HepG2 (cell line): ENCODE measurements around the gene ISG20L2. TPM values are rescaled to one million over a fixed set of nuclear protein-coding genes. Genes with fewer than 3 reads are reported as not detected.

ENCODE experiments used
- ARNT2 ChIP-seq: sonication (generic); formaldehyde crosslinking; IDR thresholded peaks from 2 replicates; pipeline ENCODE4 v1.8.0; 2022; ENCODE audit warnings: mild to moderate bottlenecking, low read depth, missing genetic modification reagents, moderate library complexity
- JUND ChIP-seq: sonication (generic); formaldehyde crosslinking; IDR thresholded peaks from 2 replicates; pipeline ENCODE4 v1.8.0; 2022; ENCODE audit warnings: mild to moderate bottlenecking, missing genetic modification reagents
- KDM1A ChIP-seq: IDR thresholded peaks from 2 replicates; pipeline ENCODE4 v1.6.1; 2016; ENCODE audit warnings: missing compliant biosample characterization
- NKX3-1 ChIP-seq: sonication (generic); formaldehyde crosslinking; IDR thresholded peaks from 2 replicates; pipeline ENCODE4 v1.5.0; 2020; ENCODE audit warnings: missing genetic modification reagents
- POLR2A ChIP-seq, 2 experiments: IDR thresholded peaks; 2 replicates each; pipeline ENCODE4 v1.6.1; 2011; ENCODE audit warnings: low read depth in 2 of 2, low read length in 2 of 2, mild to moderate bottlenecking in 1 of 2, moderate library complexity in 1 of 2; ENCODE audit not compliant: insufficient read depth in 1 of 2
- PRPF4 ChIP-seq: fragments of 200-400 bp; formaldehyde crosslinking; IDR thresholded peaks from 2 replicates; pipeline ENCODE4 v1.6.1; 2016; ENCODE audit warnings: low read length, low read depth; ENCODE audit not compliant: poor library complexity, severe bottlenecking
- RFX3 ChIP-seq: IDR thresholded peaks from 2 replicates; pipeline ENCODE4 v1.6.1; 2016; ENCODE audit warnings: missing biosample characterization, missing genetic modification reagents
- SMAD3 ChIP-seq: sonication (generic); formaldehyde crosslinking; IDR thresholded peaks from 2 replicates; pipeline ENCODE4 v1.4.0; 2020; ENCODE audit warnings: missing genetic modification reagents
- SOX13 ChIP-seq, 3 experiments: fragments of 450-650 bp in 1 of 3; sonication (generic) in 1 of 3; formaldehyde crosslinking in 1 of 3; IDR thresholded peaks in 2 of 3; conservative IDR thresholded peaks in 1 of 3; 2 replicates each; pipeline versions ENCODE4 v1.5.0 to v1.6.1; 2016 to 2020; ENCODE audit warnings: antibody characterized with exemption in 1 of 3, mild to moderate bottlenecking in 1 of 3, missing compliant biosample characterization in 1 of 3, missing genetic modification reagents in 1 of 3, moderate library complexity in 1 of 3
- SOX5 ChIP-seq: IDR thresholded peaks from 2 replicates; pipeline ENCODE4 v1.6.1; 2016; ENCODE audit warnings: borderline replicate concordance
- SP5 ChIP-seq: IDR thresholded peaks from 2 replicates; pipeline ENCODE4 v1.6.1; 2016; ENCODE audit warnings: low read depth, borderline replicate concordance
- STAG1 ChIP-seq: sonication (generic); formaldehyde crosslinking; IDR thresholded peaks from 2 replicates; pipeline ENCODE4 v1.4.0; 2020; ENCODE audit warnings: missing genetic modification reagents
- TEAD2 ChIP-seq: sonication (generic); formaldehyde crosslinking; IDR thresholded peaks from 2 replicates; pipeline ENCODE4 v1.9.0; 2021; ENCODE audit warnings: missing genetic modification reagents
- ZBTB8A ChIP-seq: sonication (generic); formaldehyde crosslinking; IDR thresholded peaks from 2 replicates; pipeline ENCODE4 v1.4.0; 2020; ENCODE audit warnings: mild to moderate bottlenecking, low read depth, missing genetic modification reagents, borderline replicate concordance
- ZNF224 ChIP-seq: sonication (generic); formaldehyde crosslinking; IDR thresholded peaks from 2 replicates; pipeline ENCODE4 v1.5.0; 2020; ENCODE audit warnings: mild to moderate bottlenecking, missing genetic modification reagents
- ZNF460 ChIP-seq: sonication (generic); formaldehyde crosslinking; IDR thresholded peaks from 2 replicates; pipeline ENCODE4 v1.5.1; 2020; ENCODE audit warnings: missing genetic modification reagents, mild to moderate bottlenecking, borderline replicate concordance
- ZNF570 ChIP-seq: sonication (generic); formaldehyde crosslinking; IDR thresholded peaks from 2 replicates; pipeline ENCODE4 v1.4.0; 2020; ENCODE audit warnings: mild to moderate bottlenecking, missing genetic modification reagents, borderline replicate concordance
- ZXDC ChIP-seq: sonication (generic); formaldehyde crosslinking; IDR thresholded peaks from 2 replicates; pipeline ENCODE4 v1.5.0; 2020; ENCODE audit warnings: mild to moderate bottlenecking, missing genetic modification reagents
- polyA plus RNA-seq, 8 experiments: library from polyadenylated mRNA; depleted of rRNA in 3 of 8; stranded (reverse) in 7 of 8; unstranded in 1 of 8; fragments of >200 nt; fragmentation: Illumina TruSeq in 4 of 8; extraction: Trizol in 4 of 8; gene quantifications; 2 replicates each; pipeline versions ENCODE4 v1.2.1 to v1.2.3, GENCODE V29; 2011 to 2016; ENCODE audit warnings: low read depth in 4 of 8, missing spikeins in 1 of 8, mixed read lengths in 1 of 8; ENCODE audit not compliant: insufficient read depth in 1 of 8
- total RNA-seq, 5 experiments: library from RNA; depleted of rRNA; stranded (reverse); fragments of >200 nt; fragmentation: Illumina TruSeq; extraction: Trizol; gene quantifications; 2 replicates each; pipeline ENCODE4 v1.2.3, GENCODE V29; 2016; ENCODE audit warnings: low read depth in 1 of 5
- TF ChIP-seq, protein P1 (sequence below): sonication (generic); formaldehyde crosslinking; IDR thresholded peaks from one replicate; pipeline ENCODE4 v1.5.1; 2020; ENCODE audit warnings: mild to moderate bottlenecking, missing genetic modification reagents; ENCODE audit errors: not compliant biosample characterization

ISG20L2 gene
- total and polyA plus RNA-seq, 2 of the 13 experiments (the other 11 are each of a cell fraction or from before 2014, with no cell fraction given), result 19.8 to 21.3 TPM

DNA sequence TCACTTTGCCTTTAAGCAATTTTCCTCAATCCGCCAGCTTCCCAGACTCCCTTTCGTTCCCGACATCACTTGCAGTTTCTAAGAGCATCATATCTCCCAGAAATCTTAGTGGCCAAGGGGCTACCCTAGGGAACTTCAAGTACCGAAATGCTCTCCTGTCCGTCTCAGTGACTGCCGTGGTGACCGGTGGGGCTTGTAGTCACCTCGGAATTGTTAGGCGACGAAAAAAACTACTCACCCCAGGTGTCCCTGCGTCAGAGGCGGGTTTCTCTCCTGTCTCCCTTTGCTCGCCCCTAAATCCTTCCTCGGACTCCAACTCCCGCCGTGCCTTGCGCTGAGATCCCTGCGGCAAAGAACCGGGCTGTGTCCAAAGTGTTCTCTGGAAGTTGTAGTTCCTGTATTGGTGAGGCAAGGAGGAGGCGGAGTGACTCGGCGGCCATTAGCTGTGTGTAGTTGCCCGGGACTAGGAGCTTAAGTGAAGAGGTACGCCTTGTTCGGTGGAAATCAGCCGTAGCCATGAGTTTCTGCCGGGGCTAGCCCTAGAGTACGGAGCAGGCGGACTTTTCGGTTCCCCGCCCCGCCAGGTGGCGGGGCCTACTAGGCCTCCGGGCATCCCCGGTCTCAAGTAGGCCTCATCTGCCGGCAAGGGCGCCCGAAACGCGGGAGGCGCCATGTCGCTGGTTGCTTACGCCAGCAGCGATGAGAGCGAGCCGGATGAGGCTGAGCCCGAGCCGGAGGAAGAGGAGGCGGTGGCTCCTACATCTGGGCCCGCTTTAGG is 38.7 kb upstream of the ISG20L2 start, which contains the start of gene PRCC (continued):
- TF ChIP-seq ARNT2 (CRISPR knock-in tag) (peak; percentile 67; the same call in 1 of the 2 replicates), ZNF224 (CRISPR knock-in tag) (0 out of 2 replicates have a peak, but pooled peaks have one; percentile 54), POLR2A (IDR thresholded peaks at IDR 0.05; ENCODE audit: insufficient read depth in 1 of 2, low read depth in 2 of 2, low read length in 2 of 2) (peak; percentile 49 to 73), NKX3-1 (no peak; the same call in 1 of the 2 replicates), SP5 (peak; percentile 56), ZXDC (no peak), ZBTB8A (CRISPR knock-in tag) (no peak), RFX3 (0 out of 2 replicates have a peak, but pooled peaks have one; percentile 14), STAG1 (CRISPR knock-in tag) (no peak), SOX13 (IDR thresholded peaks at IDR 0.05) (no peak), SOX13 (CRISPR knock-in tag; conservative IDR thresholded peaks at IDR 0.05 in 1 of 2, IDR thresholded peaks at IDR 0.05 in 1 of 2) (0 out of 4 replicates have a peak, but pooled peaks of 1 of the 2 experiments have one; percentile 10), TEAD2 (no peak), SMAD3 (CRISPR knock-in tag) (peak; percentile 16), ZNF460 (CRISPR knock-in tag) (no peak), ZNF570 (no peak), SOX5 (CRISPR knock-in tag) (0 out of 2 replicates have a peak, but pooled peaks have one; percentile 6), JUND (CRISPR knock-in tag) (peak; percentile 40; the same call in 1 of the 2 replicates), PRPF4 (no peak), KDM1A (CRISPR knock-in tag) (no peak)
- TF ChIP-seq, protein P1, sequence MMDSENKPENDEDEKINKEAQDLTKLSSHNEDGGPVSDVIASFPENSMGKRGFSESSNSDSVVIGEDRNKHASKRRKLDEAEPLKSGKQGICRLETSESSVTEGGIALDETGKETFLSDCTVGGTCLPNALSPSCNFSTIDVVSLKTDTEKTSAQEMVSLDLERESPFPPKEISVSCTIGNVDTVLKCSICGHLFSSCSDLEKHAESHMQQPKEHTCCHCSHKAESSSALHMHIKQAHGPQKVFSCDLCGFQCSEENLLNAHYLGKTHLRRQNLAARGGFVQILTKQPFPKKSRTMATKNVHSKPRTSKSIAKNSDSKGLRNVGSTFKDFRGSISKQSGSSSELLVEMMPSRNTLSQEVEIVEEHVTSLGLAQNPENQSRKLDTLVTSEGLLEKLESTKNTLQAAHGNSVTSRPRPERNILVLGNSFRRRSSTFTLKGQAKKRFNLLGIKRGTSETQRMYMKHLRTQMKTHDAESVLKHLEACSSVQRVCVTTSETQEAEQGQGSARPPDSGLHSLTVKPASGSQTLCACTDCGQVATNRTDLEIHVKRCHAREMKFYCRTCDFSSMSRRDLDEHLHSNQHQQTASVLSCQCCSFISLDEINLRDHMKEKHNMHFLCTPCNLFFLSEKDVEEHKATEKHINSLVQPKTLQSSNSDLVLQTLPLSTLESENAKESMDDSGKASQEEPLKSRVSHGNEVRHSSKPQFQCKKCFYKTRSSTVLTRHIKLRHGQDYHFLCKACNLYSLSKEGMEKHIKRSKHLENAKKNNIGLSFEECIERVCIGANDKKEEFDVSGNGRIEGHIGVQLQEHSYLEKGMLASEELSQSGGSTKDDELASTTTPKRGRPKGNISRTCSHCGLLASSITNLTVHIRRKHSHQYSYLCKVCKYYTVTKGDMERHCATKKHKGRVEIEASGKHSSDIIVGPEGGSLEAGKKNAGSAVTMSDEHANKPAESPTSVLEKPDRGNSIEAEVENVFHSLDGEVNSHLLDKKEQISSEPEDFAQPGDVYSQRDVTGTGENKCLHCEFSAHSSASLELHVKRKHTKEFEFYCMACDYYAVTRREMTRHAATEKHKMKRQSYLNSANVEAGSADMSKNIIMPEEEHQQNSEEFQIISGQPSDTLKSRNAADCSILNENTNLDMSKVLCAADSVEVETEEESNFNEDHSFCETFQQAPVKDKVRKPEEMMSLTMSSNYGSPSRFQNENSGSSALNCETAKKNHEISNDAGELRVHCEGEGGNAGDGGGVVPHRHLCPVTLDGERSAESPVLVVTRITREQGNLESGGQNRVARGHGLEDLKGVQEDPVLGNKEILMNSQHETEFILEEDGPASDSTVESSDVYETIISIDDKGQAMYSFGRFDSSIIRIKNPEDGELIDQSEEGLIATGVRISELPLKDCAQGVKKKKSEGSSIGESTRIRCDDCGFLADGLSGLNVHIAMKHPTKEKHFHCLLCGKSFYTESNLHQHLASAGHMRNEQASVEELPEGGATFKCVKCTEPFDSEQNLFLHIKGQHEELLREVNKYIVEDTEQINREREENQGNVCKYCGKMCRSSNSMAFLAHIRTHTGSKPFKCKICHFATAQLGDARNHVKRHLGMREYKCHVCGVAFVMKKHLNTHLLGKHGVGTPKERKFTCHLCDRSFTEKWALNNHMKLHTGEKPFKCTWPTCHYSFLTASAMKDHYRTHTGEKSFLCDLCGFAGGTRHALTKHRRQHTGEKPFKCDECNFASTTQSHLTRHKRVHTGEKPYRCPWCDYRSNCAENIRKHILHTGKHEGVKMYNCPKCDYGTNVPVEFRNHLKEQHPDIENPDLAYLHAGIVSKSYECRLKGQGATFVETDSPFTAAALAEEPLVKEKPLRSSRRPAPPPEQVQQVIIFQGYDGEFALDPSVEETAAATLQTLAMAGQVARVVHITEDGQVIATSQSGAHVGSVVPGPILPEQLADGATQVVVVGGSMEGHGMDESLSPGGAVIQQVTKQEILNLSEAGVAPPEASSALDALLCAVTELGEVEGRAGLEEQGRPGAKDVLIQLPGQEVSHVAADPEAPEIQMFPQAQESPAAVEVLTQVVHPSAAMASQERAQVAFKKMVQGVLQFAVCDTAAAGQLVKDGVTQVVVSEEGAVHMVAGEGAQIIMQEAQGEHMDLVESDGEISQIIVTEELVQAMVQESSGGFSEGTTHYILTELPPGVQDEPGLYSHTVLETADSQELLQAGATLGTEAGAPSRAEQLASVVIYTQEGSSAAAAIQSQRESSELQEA (CRISPR knock-in tag), result no peak
